Upper lobe of left lung (tissue), 4 donors: ENCODE measurements around the gene TRAK2.

Experiments used
- CTCF ChIP-seq, 6 experiments: fragments of 450-650 bp in 4 of 6; fragments of 200-600 bp in 2 of 6; sonication (generic) in 2 of 6; IDR thresholded peaks; one replicate each; pipeline ENCODE4 v1.5.1; 2016 to 2019; ENCODE audit warnings: antibody characterized with exemption in 6 of 6
- EP300 ChIP-seq, 4 donors: sonication (generic); formaldehyde crosslinking; IDR thresholded peaks; one replicate each; pipeline ENCODE4 v1.5.1; 2017; ENCODE audit warnings: antibody characterized with exemption in 4 of 4, control low read depth in 2 of 4
- POLR2A ChIP-seq, 4 donors: fragments of 450-650 bp; IDR thresholded peaks; one replicate each; pipeline ENCODE4 v1.5.1; 2016 to 2017; ENCODE audit warnings: antibody characterized with exemption in 4 of 4, mild to moderate bottlenecking in 2 of 4
- POLR2AphosphoS5 ChIP-seq, 2 donors: sonication (generic); formaldehyde crosslinking; IDR thresholded peaks; one replicate each; pipeline ENCODE4 v1.5.1; 2017; ENCODE audit warnings: antibody characterized with exemption in 2 of 2

- TF ChIP-seq CTCF (IDR thresholded peaks at IDR 0.05): no peak
- TF ChIP-seq POLR2A (IDR thresholded peaks at IDR 0.05): no peak
- no peak for TF ChIP-seq POLR2AphosphoS5 (IDR thresholded peaks at IDR 0.05)
- no peak for TF ChIP-seq EP300 (IDR thresholded peaks at IDR 0.05)
Observed at GRCh38 chr2:201396595-201396994, 54.7 kb downstream of the TRAK2 start.
